Fibroblast of lung (primary cell): ENCODE measurements around the gene TSPOAP1.

Experiments
- EZH2 ChIP-seq: IDR thresholded peaks from 2 replicates; pipeline ENCODE4 v1.5.1; 2012; ENCODE audit warnings: low read length, control low read depth, mild to moderate bottlenecking; ENCODE audit errors: missing control alignments
- TF ChIP-seq, protein P1 (sequence below), 2 donors: IDR thresholded peaks in 1 of 2; conservative IDR thresholded peaks in 1 of 2; 1 replicate in 1 of 2; 2 replicates in 1 of 2; pipeline ENCODE4 v1.5.1; 2011 to 2012; ENCODE audit warnings: low read length in 2 of 2, control low read depth in 1 of 2, inconsistent platforms in 1 of 2, low read depth in 1 of 2, mild to moderate bottlenecking in 1 of 2

DNA sequence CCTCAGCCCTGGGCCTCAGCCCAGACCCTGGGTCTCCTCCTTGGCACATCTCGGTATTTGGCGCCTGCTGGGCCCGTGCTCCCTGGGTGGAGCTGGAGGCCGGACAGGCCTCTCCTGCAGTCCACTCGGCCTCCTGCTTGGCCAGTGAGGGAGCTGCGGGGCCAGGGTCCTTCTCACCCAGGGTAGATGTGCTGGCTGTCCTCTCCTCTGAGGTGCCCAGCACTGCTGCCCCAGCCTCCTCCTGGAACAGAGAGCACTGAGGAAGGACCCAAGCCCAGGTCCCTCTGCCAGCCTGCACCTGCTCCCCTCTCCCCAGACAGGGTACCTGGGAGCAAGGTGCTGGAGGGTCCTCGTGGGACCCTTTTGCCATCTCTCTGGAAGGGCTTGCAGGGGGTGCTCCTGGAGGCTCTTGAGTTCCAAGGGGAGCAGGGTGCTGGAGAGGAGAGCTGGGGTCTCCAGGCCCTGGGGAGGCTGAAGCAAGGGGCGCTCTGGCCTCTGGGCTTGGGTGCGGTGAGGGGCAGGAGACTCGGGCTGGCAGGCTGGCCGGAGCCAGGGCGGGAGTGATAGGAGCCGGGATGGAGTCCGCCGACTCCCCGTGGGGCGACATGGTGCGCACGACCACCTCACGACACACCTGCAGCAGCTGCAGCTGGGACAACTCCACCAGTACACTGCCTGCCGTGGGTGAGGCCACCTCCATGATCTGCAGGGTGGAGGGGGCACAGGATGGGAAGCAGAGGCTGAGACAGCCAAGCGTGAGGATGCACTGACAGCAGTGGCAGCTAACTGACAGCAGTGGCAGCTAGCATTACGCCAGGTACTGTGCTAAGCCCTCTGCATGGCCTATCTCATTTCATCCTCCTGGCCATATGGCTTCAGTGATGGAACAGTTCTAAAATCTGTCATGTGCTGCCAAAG is 17.8 kb downstream of the TSPOAP1 start:
- TF ChIP-seq EZH2: no peak
- TF ChIP-seq, protein P1, sequence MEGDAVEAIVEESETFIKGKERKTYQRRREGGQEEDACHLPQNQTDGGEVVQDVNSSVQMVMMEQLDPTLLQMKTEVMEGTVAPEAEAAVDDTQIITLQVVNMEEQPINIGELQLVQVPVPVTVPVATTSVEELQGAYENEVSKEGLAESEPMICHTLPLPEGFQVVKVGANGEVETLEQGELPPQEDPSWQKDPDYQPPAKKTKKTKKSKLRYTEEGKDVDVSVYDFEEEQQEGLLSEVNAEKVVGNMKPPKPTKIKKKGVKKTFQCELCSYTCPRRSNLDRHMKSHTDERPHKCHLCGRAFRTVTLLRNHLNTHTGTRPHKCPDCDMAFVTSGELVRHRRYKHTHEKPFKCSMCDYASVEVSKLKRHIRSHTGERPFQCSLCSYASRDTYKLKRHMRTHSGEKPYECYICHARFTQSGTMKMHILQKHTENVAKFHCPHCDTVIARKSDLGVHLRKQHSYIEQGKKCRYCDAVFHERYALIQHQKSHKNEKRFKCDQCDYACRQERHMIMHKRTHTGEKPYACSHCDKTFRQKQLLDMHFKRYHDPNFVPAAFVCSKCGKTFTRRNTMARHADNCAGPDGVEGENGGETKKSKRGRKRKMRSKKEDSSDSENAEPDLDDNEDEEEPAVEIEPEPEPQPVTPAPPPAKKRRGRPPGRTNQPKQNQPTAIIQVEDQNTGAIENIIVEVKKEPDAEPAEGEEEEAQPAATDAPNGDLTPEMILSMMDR (conservative IDR thresholded peaks at IDR 0.05 in 1 of 2, IDR thresholded peaks at IDR 0.05 in 1 of 2; ENCODE audit: low read depth in 1 of 2, low read length in 2 of 2): no peak
